GM18858 (cell line): Measurements from ENCODE around the gene PCDH9.

Experiments used
- ATAC-seq: cut with Tn5 transposase; IDR thresholded peaks from one replicate; pipeline ENCODE4 v1.9.1; 2021; ENCODE audit not compliant: unreplicated experiment

PCDH9 gene

GRCh38 chr13:66415444-66415843 lies 814.7 kb downstream of the PCDH9 start:
- ATAC-seq = no peak

DNA sequence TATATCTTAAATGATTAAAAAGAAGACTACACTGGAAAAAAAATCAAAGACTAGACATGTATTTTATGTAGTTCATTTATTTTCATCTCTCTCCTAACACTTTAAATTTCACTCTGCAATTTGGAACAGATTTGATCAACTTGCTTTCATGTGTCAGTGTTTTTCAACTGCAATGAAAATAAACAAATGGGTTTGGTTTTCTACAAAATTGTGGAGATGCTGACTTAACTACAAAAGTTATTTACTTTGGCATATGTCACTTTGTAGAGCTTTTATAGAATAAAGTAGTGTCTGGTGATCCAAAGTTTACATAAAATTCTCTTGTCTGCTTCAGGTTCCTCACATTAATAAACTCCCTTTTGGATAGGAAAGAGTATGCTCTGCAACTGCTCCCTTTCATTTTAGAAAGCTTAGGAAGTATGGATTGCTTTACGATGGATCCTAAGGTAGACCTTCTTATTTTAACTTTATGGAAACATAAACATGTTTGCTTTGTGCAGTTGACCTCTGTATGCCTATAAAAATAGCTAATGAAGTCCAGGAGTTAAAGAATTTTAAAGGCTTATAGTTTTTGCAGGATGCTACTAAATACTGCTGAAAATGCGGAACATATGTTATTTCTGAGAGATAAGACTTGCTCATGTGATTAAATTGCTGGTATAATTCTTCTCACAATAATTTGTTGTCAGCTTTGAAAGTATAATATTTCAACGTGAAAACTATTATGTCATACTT lies 815.9 kb downstream of the PCDH9 start:
- no peak for ATAC-seq

- ATAC-seq = no peak
Observed at GRCh38 chr13:66410314-66410713, 819.8 kb downstream of the PCDH9 start.

DNA sequence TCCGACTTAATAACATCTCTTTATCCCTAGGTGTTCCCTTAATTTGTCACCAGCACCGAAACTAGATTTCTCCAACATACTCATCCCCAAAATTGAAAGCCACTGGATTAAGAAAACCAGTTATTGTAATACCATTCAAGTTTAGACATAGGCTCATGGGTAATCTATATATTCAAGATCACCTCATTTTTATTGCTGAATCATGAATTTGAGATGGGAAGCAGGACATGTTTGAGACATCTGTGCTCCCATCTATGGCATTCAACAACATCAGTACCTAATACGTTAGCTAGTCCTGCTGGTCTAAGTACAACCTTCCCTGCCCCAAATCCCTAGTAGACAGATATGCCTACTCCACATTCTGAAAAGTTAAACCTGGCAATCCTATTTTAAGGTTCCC lies 820.6 kb downstream of the PCDH9 start:
- ATAC-seq = no peak

DNA sequence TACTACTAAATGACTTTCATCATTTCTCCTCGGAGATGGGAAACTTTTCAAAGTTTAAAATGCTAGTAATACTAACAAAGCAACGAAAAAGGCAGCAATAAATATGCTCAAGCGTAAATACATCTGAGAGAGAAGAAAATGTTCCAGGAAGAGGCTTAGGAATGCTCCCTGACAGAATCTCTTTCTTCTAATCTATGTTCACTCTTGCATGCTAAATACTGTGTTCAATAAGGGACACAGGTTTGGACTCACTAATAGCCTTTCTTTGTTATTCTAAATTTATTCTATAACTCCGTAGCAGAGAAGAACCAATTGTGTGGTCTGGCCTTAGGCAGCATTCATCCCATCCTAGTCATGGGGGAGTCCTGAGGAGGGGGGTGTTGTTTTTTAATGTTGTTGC lies 823.0 kb downstream of the PCDH9 start:
- ATAC-seq = no peak

DNA sequence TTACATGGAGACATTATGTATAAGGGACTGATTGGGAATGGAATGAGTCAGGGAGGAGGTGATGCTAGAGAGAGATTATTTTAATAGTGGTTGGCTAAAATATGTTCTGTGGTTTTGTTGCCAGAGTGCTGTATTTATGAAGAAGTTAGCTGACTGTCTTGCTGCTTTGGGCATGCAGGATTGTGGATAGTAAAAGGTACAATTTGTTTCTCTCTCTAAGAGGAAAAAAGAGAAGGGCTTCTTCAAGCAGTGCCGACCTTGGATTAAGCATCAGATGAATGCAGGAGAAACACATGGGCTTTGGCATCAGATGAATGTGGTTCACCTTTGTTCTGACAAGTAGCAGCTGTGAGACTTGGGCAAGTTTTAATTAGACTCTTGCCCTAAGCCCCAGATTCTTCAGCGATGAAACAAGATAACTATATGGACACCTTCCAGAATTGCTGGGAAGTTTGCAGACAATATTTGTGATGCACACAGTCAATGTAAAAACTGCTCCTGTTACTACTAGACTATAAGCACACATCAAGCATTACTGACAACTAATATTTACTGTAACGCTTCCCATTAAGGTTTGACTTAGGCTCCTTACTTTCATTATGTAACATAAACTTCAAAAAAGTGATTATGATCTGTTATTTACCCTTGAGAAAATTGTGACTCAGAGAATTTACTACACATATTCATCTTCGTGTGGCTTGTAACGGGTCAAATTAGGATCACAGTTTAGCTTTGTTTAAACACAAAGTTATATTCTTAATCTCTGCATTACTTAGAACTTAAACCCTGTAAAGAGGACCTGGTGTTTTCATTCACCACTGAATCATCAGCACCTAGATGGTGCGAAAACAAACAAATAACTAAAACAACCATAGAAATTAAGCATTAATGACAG lies 824.0 kb downstream of the PCDH9 start:
- no peak for ATAC-seq

- ATAC-seq = no peak
Observed at GRCh38 chr13:66402546-66402945, 827.6 kb downstream of the PCDH9 start.

- no peak for ATAC-seq
Observed at GRCh38 chr13:66402066-66402465, 828.1 kb downstream of the PCDH9 start.

GRCh38 chr13:66400292-66400691 lies 829.8 kb downstream of the PCDH9 start:
- ATAC-seq = no peak

DNA sequence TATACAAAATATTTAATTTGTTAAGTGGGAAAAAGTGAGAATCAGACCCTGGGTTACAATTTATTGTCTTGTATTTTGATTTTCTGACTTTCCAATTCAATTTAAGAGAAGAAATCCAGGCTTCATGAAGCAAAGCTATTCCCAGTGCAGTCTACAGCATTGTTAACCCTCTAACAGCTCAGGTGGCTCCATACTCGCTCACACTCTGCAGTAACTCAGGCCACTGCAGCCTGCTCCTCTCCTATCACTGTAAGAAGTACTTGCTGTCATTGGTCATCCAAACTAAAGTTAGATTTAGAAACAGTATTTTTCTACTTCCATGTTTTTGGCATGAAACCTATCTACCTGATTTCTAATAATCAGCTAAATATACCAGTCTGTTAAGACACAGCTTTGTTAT lies 830.3 kb downstream of the PCDH9 start:
- ATAC-seq = no peak

DNA sequence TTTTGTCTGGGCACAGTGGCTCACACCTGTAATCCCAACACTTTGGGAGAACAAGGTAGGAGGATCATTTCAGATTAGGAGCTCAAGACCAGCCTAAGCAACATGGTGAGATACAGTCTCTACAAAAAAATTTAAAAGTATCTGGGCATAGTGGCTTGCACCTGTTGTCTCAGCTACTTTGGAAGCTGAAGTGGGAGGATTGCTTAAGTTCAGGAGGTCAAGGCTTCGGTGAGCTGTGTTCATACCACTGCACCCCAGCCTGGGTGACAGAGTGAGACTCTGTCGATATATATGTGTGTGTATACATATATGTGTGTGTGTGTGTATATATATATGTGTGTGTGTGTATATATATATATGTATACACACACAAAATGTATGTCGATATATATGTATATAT lies 833.0 kb downstream of the PCDH9 start:
- ATAC-seq = no peak

DNA sequence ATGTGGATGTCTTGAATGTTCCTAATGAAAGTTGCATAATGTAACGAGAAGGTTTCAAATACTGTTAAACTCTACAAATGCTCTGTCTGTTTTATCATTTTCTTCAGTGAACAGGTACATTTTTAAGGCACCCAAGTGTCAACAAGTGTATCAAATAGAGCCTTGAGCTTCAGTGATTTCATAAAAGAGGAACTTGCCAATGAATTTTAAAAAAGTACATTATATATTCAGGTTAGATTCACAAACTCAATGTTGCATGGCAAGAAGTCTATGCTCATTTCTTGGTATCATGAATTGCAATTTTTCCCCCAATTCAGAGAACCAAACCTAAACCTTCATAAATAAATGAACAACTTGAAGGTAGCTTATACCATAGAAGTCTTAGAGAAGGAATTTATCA lies 838.8 kb downstream of the PCDH9 start:
- ATAC-seq = no peak

DNA sequence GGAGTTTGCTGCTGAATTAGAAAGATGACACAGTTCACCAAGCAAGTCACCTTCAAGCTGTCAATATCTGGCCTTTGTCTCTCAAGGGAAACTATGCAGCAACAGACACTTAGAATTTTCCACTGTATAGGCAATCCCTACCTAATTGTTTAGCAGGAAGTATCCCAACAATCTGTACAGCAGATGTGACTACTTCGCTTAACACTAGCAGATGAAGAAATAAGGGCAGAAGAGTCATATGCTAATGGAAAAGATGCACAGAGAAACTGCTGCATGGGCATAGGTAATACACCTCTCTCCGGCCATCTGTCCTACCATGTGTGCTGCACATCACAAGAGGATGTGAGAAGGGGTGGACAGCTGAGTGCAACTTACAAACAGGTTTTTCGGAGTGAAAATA lies 851.2 kb downstream of the PCDH9 start:
- no peak for ATAC-seq

DNA sequence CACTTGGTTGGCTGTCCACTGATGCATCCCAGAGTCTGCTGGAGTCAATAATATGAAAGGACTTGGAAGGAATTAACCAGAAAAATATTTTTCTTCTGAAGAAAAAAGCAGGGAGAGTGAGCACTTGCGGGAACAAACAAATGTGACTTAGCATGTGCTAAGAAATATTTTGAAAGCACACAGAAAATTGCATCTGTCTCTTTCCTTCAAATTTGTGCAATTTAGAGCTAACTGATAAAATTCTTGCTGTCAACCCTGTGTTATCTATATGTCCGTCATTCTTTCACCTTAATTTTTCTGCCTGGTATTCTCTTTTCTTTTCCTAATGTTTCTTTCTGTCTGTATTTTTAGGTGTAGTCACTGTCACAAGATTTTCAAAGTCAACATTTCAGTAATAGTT lies 852.6 kb downstream of the PCDH9 start:
- ATAC-seq = no peak

- no peak for ATAC-seq
Observed at GRCh38 chr13:66375756-66376155, 854.4 kb downstream of the PCDH9 start.

- no peak for ATAC-seq
Observed at GRCh38 chr13:66369666-66370065, 860.5 kb downstream of the PCDH9 start.

DNA sequence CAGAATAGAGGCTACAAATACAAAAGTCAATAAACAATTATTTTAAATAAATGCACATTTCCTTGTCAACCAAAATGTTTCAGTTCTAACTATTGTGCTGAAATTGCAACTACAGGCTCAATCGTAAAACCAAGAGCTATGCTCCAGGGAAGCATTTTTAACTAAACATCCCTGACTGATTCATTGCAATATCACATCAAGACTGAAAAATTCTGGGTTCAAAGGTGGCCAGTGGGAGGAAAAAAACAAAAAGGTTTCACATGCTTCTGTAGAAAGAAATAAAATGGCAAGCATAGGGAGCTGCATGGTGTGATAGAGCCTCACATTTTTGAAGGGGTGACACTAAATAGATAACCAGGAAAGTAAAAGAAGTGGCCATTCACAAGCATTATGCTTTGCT lies 862.8 kb downstream of the PCDH9 start:
- ATAC-seq = no peak

GRCh38 chr13:66365101-66365500 lies 865.0 kb downstream of the PCDH9 start:
- ATAC-seq = no peak

DNA sequence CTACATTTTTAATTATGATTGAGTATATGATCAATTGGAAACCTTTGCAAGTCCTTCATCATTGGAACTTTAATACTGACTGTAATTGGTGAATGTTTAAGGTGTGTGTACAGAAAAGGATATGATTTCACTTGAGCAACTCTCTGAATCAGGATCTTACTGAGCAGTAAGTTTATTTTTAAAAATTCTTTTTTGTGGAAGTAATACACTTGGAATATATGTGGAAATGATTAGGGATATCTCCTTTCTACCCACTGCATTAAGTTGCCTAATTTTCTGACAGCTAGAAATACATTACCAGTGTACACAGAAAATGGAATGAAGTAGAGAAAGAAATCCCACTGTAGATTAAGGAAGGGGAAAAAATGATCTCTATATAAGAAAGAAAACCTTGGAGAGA lies 865.8 kb downstream of the PCDH9 start:
- no peak for ATAC-seq

- ATAC-seq = no peak
Observed at GRCh38 chr13:66362485-66362884, 867.7 kb downstream of the PCDH9 start.

DNA sequence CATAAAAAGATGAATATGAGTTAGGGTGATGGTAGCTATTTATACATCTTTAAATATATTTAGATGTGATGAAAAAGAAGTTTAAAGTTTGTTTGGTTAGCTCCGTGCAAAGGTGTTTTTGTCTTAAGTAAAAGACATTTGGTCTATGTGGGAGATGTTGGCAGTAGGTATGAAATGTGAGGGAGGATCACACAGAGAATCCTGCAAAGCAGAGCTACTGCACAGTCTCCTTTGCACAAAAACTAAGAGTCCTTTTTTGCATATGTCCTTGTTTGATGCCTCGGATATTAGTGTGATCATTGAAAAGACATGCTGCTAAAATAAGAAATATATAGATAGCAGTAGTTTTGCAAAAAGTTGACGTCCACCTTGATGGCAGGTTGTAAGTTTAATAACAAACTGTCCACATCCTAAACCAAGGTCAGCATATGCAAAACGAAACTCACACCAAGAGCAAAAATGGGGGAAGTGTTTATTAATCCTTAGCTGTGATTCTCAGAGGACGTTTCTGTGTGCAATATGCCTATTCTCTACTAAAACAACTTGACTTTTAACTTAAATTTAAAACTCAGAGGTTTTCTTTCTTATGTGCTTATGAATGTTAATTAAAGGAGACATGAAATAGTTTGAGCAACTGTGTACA lies 870.1 kb downstream of the PCDH9 start:
- peak; percentile 45 for ATAC-seq

DNA sequence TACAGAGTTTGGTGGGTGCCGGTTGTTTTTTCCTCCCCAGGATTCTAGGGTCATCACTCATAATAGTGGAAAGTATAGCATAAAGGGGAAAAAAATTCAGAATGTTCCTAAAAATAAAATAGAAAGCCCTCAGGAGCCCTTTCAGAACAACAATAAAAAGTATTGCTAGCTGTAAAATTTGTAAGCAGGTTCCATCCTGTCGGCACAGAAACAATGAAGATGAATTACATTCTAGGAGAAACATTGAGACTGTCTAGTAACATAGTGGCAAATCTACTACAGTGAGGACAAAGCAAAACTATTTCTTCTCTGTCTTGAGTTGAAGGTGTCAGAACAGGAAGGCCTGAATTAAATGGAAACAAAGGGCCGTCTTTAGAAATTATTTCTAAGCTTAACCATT lies 870.7 kb downstream of the PCDH9 start:
- ATAC-seq = no peak
